ENCODE results near the gene PILRA. TPM values are rescaled to one million over a fixed set of nuclear protein-coding genes. Genes with fewer than 3 reads are reported as not detected.
"Not testable (repeated sequence)": the region's sequence is repeated elsewhere in the genome, so short reads cannot be mapped to it uniquely, and the experiment has no call there.

PILRA gene
- total RNA-seq, 1 donor = 0.36 TPM

DNA sequence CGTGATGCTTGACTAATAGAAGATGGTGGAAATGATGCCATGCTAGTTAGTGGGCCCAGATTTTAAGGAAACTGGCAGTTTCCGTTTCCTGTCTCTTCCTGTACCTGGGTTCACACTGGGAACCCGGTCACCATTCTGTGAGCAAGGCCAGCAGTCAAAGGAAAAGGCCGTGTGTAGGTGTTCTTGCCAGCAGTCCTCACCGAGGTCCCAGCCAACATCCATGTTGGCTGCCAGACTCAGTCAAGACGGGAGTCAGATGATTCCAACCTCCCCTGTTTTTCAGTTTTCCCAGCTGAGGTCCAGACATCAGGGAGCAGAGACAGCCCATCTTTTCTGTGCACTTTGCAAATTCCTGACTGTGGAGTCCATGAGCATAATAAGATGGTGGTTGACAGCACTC is 30.5 kb upstream of the PILRA start:
- Histone ChIP-seq H3K27me3 (ENCODE audit: insufficient read depth, low read length) (no peaks in the 10 kb centered on the region), H3K4me2 (ENCODE audit: insufficient read depth, low read length) (no peak overlapping the region), H3K79me2 (ENCODE audit: insufficient read depth, low read length) (peaks cover 21% of the 10 kb centered on the region), H3K27ac (ENCODE audit: low read depth, low read length) (no peak overlapping the region), H4K20me1 (ENCODE audit: insufficient read depth, low read length) (peaks cover 8% of the 10 kb centered on the region), H3K4me1 (ENCODE audit: insufficient read depth, low read length) (peaks cover 5% of the 10 kb centered on the region), H2AFZ (ENCODE audit: low read length) (no peak overlapping the region), H3K4me3 (ENCODE audit: insufficient read depth, low read length) (no peak overlapping the region), H3K9me3 (ENCODE audit: low read depth, low read length) (no peaks in the 10 kb centered on the region), H3K36me3 (ENCODE audit: insufficient read depth, low read length) (peaks cover 38% of the 10 kb centered on the region)
- DNase-seq (ENCODE audit: insufficient read length, low spot score, missing footprints) = no peak
- TF ChIP-seq, protein P1, sequence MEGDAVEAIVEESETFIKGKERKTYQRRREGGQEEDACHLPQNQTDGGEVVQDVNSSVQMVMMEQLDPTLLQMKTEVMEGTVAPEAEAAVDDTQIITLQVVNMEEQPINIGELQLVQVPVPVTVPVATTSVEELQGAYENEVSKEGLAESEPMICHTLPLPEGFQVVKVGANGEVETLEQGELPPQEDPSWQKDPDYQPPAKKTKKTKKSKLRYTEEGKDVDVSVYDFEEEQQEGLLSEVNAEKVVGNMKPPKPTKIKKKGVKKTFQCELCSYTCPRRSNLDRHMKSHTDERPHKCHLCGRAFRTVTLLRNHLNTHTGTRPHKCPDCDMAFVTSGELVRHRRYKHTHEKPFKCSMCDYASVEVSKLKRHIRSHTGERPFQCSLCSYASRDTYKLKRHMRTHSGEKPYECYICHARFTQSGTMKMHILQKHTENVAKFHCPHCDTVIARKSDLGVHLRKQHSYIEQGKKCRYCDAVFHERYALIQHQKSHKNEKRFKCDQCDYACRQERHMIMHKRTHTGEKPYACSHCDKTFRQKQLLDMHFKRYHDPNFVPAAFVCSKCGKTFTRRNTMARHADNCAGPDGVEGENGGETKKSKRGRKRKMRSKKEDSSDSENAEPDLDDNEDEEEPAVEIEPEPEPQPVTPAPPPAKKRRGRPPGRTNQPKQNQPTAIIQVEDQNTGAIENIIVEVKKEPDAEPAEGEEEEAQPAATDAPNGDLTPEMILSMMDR (IDR thresholded peaks at IDR 0.05; ENCODE audit: extremely low read depth, low read depth, low read length) = no peak

DNA sequence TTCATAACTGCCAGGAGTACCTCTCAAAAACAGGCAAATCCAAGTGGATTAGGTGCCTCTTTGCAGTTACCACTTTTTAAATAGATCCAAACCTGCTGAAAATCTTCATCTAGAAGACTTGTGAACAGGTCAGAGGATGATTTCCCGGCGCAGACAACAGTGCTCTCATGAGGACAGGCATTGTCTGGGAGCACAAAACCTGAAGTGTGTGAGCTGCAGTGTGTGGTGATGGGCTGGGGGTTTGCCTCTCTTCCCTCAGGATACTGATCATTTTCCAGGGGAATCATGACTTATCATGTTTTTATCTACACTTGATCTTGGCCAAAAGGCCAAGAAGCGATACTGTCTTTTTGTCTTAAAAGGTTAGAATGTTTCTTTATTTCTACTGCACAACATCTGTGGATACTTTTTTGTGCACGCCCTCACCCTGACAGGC is 29.1 kb upstream of the PILRA start:
- not testable (repeated sequence) for H3K27ac ChIP-seq (ENCODE audit: low read depth, low read length); H3K4me2 ChIP-seq (ENCODE audit: insufficient read depth, low read length); H3K27me3 ChIP-seq (ENCODE audit: insufficient read depth, low read length); H2AFZ ChIP-seq (ENCODE audit: low read length); H3K4me3 ChIP-seq (ENCODE audit: insufficient read depth, low read length); H3K9me3 ChIP-seq (ENCODE audit: low read depth, low read length); H4K20me1 ChIP-seq (ENCODE audit: insufficient read depth, low read length); H3K4me1 ChIP-seq (ENCODE audit: insufficient read depth, low read length); DNase-seq (ENCODE audit: insufficient read length, low spot score, missing footprints)
- Histone ChIP-seq H3K79me2 (ENCODE audit: insufficient read depth, low read length) (peaks cover 18% of the 10 kb centered on the region), H3K36me3 (ENCODE audit: insufficient read depth, low read length) (peaks cover 42% of the 10 kb centered on the region)
- TF ChIP-seq, protein P1 (IDR thresholded peaks at IDR 0.05; ENCODE audit: extremely low read depth, low read depth, low read length) = peak; percentile 58

DNA sequence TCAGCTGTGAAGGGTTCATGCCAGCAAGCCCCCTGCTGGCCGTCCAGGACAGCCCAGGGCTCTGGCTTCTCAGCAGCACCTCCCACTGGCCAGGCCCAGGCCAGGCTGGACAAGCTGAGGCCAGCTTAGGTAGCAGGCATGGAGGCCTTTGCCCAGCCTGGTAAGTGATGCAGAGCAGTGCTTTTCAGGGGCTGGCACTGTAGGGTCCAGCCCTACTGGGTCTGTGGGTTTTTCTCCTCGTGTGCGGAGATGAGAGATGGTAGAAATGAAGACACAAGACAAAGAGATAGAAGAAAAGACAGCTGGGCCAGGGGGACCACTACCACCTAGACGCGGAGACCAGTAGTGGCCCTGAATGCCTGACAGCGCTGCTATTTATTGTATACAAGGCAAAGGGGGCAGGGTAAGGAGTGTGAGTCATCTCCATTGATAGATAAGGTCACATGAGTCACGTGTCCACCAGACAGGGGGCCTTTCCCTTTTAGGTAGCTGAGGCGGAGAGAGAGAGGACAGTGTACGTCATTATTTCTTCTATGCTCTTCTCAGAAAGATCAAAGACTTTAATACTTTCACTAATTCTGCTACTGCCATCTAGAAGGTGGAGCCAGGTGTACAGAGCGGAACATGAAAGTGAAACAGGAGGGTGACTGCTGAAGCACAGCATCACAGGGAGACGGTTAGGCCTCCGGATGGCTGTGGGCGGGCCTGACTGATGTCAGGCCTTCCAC is 28.6 kb upstream of the PILRA start:
- H3K4me2 ChIP-seq (ENCODE audit: insufficient read depth, low read length); H3K9me3 ChIP-seq (ENCODE audit: low read depth, low read length); DNase-seq (ENCODE audit: insufficient read length, low spot score, missing footprints); H3K4me3 ChIP-seq (ENCODE audit: insufficient read depth, low read length); H2AFZ ChIP-seq (ENCODE audit: low read length); H3K4me1 ChIP-seq (ENCODE audit: insufficient read depth, low read length); H3K27me3 ChIP-seq (ENCODE audit: insufficient read depth, low read length); H4K20me1 ChIP-seq (ENCODE audit: insufficient read depth, low read length): not testable (repeated sequence)
- TF ChIP-seq, protein P1 (IDR thresholded peaks at IDR 0.05; ENCODE audit: extremely low read depth, low read depth, low read length) = peak; percentile 36
- peaks cover 48% of the 10 kb centered on the region for H3K36me3 ChIP-seq (ENCODE audit: insufficient read depth, low read length)
- peak overlapping the region; percentile 69 for H3K27ac ChIP-seq (ENCODE audit: low read depth, low read length)
- peaks cover 18% of the 10 kb centered on the region for H3K79me2 ChIP-seq (ENCODE audit: insufficient read depth, low read length)

DNA sequence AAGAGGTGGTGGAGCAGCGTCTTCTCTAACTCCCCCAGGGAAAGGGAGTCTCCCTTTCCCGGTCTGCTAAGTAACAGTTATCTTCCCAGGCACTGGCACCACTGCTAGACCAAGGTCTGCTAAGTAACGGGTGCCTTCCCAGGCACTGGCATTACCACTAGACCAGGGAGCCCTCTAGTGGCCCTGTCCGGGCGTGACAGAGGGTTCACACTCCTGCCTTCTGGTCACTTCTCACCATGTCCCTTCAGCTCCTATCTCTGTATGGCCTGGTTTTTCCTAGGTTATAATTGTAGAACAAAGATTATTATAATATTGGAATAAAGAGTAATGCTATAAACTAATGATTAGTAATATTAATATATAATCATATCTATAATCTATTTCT is 28.0 kb upstream of the PILRA start:
- H3K4me3 ChIP-seq (ENCODE audit: insufficient read depth, low read length); H2AFZ ChIP-seq (ENCODE audit: low read length); H4K20me1 ChIP-seq (ENCODE audit: insufficient read depth, low read length); H3K27me3 ChIP-seq (ENCODE audit: insufficient read depth, low read length); H3K27ac ChIP-seq (ENCODE audit: low read depth, low read length); H3K4me1 ChIP-seq (ENCODE audit: insufficient read depth, low read length); H3K4me2 ChIP-seq (ENCODE audit: insufficient read depth, low read length); DNase-seq (ENCODE audit: insufficient read length, low spot score, missing footprints); H3K9me3 ChIP-seq (ENCODE audit: low read depth, low read length): not testable (repeated sequence)
- peaks cover 52% of the 10 kb centered on the region for H3K36me3 ChIP-seq (ENCODE audit: insufficient read depth, low read length)
- TF ChIP-seq, protein P1 (IDR thresholded peaks at IDR 0.05; ENCODE audit: extremely low read depth, low read depth, low read length) = peak; percentile 25
- H3K79me2 ChIP-seq (ENCODE audit: insufficient read depth, low read length) = peaks cover 18% of the 10 kb centered on the region
